ENCODE data around the gene EBF3. TPM values are rescaled to one million over a fixed set of nuclear protein-coding genes. Genes with fewer than 3 reads are reported as not detected.

The EBF3 gene
- total RNA-seq, 1 experiment from 2014 or later = 0.12 TPM

GRCh38 chr10:129962872-129963640, 1.0 kb downstream of the EBF3 start (continued):
- no peak for TF ChIP-seq ZBTB33 (IDR thresholded peaks at IDR 0.05; ENCODE audit: extremely low read depth, insufficient replicate concordance, low read length)
- TF ChIP-seq ZNF274 (IDR thresholded peaks at IDR 0.05; ENCODE audit: low read depth, low read length) = no peak
- TF ChIP-seq ZFX (IDR thresholded peaks at IDR 0.05) = no peak
- TF ChIP-seq SIN3A (IDR thresholded peaks at IDR 0.05; ENCODE audit: low read depth) = no peak
- no peak for TF ChIP-seq SRF (IDR thresholded peaks at IDR 0.05; ENCODE audit: low read depth)
- no peak for TF ChIP-seq EZH2 (IDR thresholded peaks at IDR 0.05)

- no peaks in the 10 kb centered on the region for H3K9me3 ChIP-seq (ENCODE audit: control insufficient read depth in 1 of 2, insufficient read depth in 1 of 2, low read depth in 1 of 2, low read length in 2 of 2)
- H4K20me1 ChIP-seq (ENCODE audit: insufficient read depth) = no peaks in the 10 kb centered on the region
- ATAC-seq = no peak
- H3K4me1 ChIP-seq (ENCODE audit: control insufficient read depth in 1 of 2, insufficient read depth in 2 of 2, low read length in 2 of 2) = no peaks in the 10 kb centered on the region
- DNase-seq (ENCODE audit: low read depth, low spot score) = no peak
- no peaks in the 10 kb centered on the region for H3K36me3 ChIP-seq (ENCODE audit: control insufficient read depth in 1 of 2, insufficient read depth in 2 of 2, low read length in 2 of 2)
- no peaks in the 10 kb centered on the region for H3K79me2 ChIP-seq (ENCODE audit: insufficient read depth, low read length)
- H3K9me2 ChIP-seq (ENCODE audit: insufficient read depth) = no peaks in the 10 kb centered on the region
- RAD21 ChIA-PET (ENCODE audit: low non-redundant PET in 1 of 2, low total read pairs in 2 of 2, uncharacterized antibody in 2 of 2, unreplicated experiment in 2 of 2) = no interaction called here
- no peak overlapping the region for H3K27ac ChIP-seq (ENCODE audit: low read depth, low read length)
- H3K27me3 ChIP-seq (ENCODE audit: insufficient read depth, low read length) = no peaks in the 10 kb centered on the region
- no peak overlapping the region for H3K9ac ChIP-seq (ENCODE audit: low read length)
- no peak overlapping the region for H2AFZ ChIP-seq (ENCODE audit: low read depth, low read length, poor library complexity, severe bottlenecking)
- CTCF ChIA-PET = no interaction called here
- intact Hi-C loops (cut with micrococcal nuclease) = no loop called here
- no TSS peak for BruUV-seq (replicated peaks)
- POLR2A ChIA-PET = no interaction called here
- H3K4me3 ChIP-seq (replicated peaks in 1 of 2; ENCODE audit: low read depth in 1 of 2, low read length in 2 of 2) = no peak overlapping the region
- no peak overlapping the region for H3K4me2 ChIP-seq (ENCODE audit: low read length)
- TF ChIP-seq EZH2 (IDR thresholded peaks at IDR 0.05) (no peak), ZBTB33 (IDR thresholded peaks at IDR 0.05; ENCODE audit: extremely low read depth, insufficient replicate concordance, low read length) (no peak), JUND (IDR thresholded peaks at IDR 0.05) (no peak), EZH2phosphoT487 (IDR thresholded peaks at IDR 0.05; ENCODE audit: borderline replicate concordance) (no peak), ZFX (IDR thresholded peaks at IDR 0.05) (no peak), ZNF274 (IDR thresholded peaks at IDR 0.05; ENCODE audit: low read depth, low read length) (no peak), POLR2A (IDR thresholded peaks at IDR 0.05; ENCODE audit: borderline replicate concordance, extremely low read depth, insufficient read depth, insufficient read length) (no peak), CEBPB (IDR thresholded peaks at IDR 0.05; ENCODE audit: low read depth) (no peak), FOSL1 (IDR thresholded peaks at IDR 0.05; ENCODE audit: low read depth) (no peak), EGR1 (IDR thresholded peaks at IDR 0.05; ENCODE audit: low read depth) (no peak), POLR2AphosphoS5 (IDR thresholded peaks at IDR 0.05; ENCODE audit: low read depth, low read length) (no peak), ATF3 (IDR thresholded peaks at IDR 0.05) (no peak), CTCF (IDR thresholded peaks at IDR 0.05 in 2 of 3, conservative IDR thresholded peaks at IDR 0.05 in 1 of 3; ENCODE audit: borderline replicate concordance in 1 of 3, insufficient read depth in 1 of 3, low read depth in 2 of 3, low read length in 2 of 3) (no peak), ELF1 (IDR thresholded peaks at IDR 0.05; ENCODE audit: borderline replicate concordance, low read depth) (no peak), MAX (IDR thresholded peaks at IDR 0.05) (no peak), SRF (IDR thresholded peaks at IDR 0.05; ENCODE audit: low read depth) (no peak), SIN3A (IDR thresholded peaks at IDR 0.05; ENCODE audit: low read depth) (no peak)
Measured at GRCh38 chr10:129962031-129962871, 1.8 kb downstream of the EBF3 start.

All from HCT116 (cell line).